ENCODE measurements around the gene INHBA. TPM values are rescaled to one million over a fixed set of nuclear protein-coding genes. Genes with fewer than 3 reads are reported as not detected.

Gene INHBA
- total RNA-seq, 2 experiments from 2014 or later: not detected

DNA sequence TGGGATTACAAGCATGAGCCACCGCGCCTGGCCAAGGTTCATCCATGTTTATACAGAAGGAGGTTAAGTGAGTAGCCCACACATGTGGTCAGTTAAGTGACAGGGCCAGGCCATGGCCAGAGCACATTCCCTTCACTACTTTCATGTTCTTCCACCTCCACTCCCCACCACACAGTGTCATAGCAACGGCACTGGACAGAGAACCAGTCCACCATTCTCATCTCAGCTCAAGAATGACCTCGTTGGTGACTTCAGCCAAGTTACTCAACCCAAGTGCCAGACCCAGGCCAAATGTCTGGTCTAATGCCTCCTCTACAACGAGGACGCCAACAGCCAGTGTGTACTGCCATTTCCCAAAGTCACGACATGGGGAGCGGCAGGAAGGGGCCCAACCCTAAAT lies 62.4 kb downstream of the INHBA start:
- Histone ChIP-seq H3K4me1 (ENCODE audit: insufficient read depth, low read length, poor library complexity, severe bottlenecking) (no peaks in the 10 kb centered on the region), H3K36me3 (ENCODE audit: insufficient read depth, low read length) (no peaks in the 10 kb centered on the region), H4K20me1 (ENCODE audit: insufficient read depth, low read length) (no peaks in the 10 kb centered on the region), H3K27ac (ENCODE audit: low read depth, low read length, poor library complexity, severe bottlenecking) (no peak overlapping the region), H3K4me2 (ENCODE audit: low read length) (no peak overlapping the region), H3K79me2 (ENCODE audit: insufficient read depth, low read depth, low read length) (no peaks in the 10 kb centered on the region), H3K4me3 (ENCODE audit: low read depth, low read length, poor library complexity, severe bottlenecking) (no peak overlapping the region), H3K9me3 (ENCODE audit: low read length) (no peaks in the 10 kb centered on the region), H3K9me2 (ENCODE audit: insufficient read depth, low read length) (no peaks in the 10 kb centered on the region), H2AFZ (ENCODE audit: low read length) (no peak overlapping the region)
- DNase-seq (ENCODE audit: low spot score): no peak
- no TSS peak for BruUV-seq (replicated peaks)
- TF ChIP-seq, protein P1, sequence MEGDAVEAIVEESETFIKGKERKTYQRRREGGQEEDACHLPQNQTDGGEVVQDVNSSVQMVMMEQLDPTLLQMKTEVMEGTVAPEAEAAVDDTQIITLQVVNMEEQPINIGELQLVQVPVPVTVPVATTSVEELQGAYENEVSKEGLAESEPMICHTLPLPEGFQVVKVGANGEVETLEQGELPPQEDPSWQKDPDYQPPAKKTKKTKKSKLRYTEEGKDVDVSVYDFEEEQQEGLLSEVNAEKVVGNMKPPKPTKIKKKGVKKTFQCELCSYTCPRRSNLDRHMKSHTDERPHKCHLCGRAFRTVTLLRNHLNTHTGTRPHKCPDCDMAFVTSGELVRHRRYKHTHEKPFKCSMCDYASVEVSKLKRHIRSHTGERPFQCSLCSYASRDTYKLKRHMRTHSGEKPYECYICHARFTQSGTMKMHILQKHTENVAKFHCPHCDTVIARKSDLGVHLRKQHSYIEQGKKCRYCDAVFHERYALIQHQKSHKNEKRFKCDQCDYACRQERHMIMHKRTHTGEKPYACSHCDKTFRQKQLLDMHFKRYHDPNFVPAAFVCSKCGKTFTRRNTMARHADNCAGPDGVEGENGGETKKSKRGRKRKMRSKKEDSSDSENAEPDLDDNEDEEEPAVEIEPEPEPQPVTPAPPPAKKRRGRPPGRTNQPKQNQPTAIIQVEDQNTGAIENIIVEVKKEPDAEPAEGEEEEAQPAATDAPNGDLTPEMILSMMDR (conservative IDR thresholded peaks at IDR 0.05; ENCODE audit: low read length): no peak
- TF ChIP-seq EZH2phosphoT487 (IDR thresholded peaks at IDR 0.05; ENCODE audit: borderline replicate concordance, low read depth, low read length): no peak
- CTCF ChIA-PET (ENCODE audit: unreplicated experiment): no interaction called here
- POLR2A ChIA-PET: no interaction called here
- intact Hi-C loops (cut with micrococcal nuclease; ENCODE audit: unreplicated experiment): no loop called here

DNA sequence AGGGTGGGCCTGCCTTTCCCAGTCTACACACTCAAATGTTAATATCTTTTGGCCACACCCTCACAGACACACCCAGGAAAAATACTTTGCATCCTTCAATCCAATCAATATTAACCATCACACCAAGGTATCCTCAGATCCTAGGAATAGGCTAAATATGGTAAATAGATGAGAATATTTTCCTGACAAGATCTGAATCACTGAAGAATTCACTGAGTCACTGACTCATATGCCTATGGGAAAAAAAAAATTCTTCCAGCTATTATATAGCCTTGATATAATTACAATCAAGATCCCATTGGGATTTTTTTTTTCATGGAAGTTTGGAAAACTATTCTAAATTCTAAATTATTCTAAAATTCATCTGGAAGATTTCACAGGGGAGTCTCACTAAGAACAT lies 65.8 kb downstream of the INHBA start:
- POLR2A ChIA-PET: no interaction called here
- Histone ChIP-seq H3K9me2 (ENCODE audit: insufficient read depth, low read length) (no peaks in the 10 kb centered on the region), H3K36me3 (ENCODE audit: insufficient read depth, low read length) (no peaks in the 10 kb centered on the region), H3K4me3 (ENCODE audit: low read depth, low read length, poor library complexity, severe bottlenecking) (no peak overlapping the region), H3K79me2 (ENCODE audit: insufficient read depth, low read depth, low read length) (no peaks in the 10 kb centered on the region), H4K20me1 (ENCODE audit: insufficient read depth, low read length) (no peaks in the 10 kb centered on the region), H2AFZ (ENCODE audit: low read length) (no peak overlapping the region), H3K4me2 (ENCODE audit: low read length) (no peak overlapping the region), H3K4me1 (ENCODE audit: insufficient read depth, low read length, poor library complexity, severe bottlenecking) (no peaks in the 10 kb centered on the region), H3K9me3 (ENCODE audit: low read length) (no peaks in the 10 kb centered on the region), H3K27ac (ENCODE audit: low read depth, low read length, poor library complexity, severe bottlenecking) (no peak overlapping the region)
- no peak for DNase-seq (ENCODE audit: low spot score)
- CTCF ChIA-PET (ENCODE audit: unreplicated experiment): no interaction called here
- no peak for TF ChIP-seq EZH2phosphoT487 (IDR thresholded peaks at IDR 0.05; ENCODE audit: borderline replicate concordance, low read depth, low read length)
- TF ChIP-seq, protein P1 (conservative IDR thresholded peaks at IDR 0.05; ENCODE audit: low read length): no peak
- no TSS peak for BruUV-seq (replicated peaks)
- intact Hi-C loops (cut with micrococcal nuclease; ENCODE audit: unreplicated experiment): no loop called here
